Type B pancreatic cell (in vitro differentiated cells): ENCODE results near the gene SUSD1. TPM values are rescaled to one million over a fixed set of nuclear protein-coding genes. Genes with fewer than 3 reads are reported as not detected.
"Not testable (repeated sequence)": the region's sequence is repeated elsewhere in the genome, so short reads cannot be mapped to it uniquely, and the experiment has no call there.

ENCODE experiments used
- DNase-seq: peaks from one replicate; pipeline ENCODE4 v3.0.0; 2021; ENCODE audit warnings: mixed read lengths; ENCODE audit not compliant: unreplicated experiment; ENCODE audit errors: extremely low spot score
- H3K27ac Mint-ChIP-seq: 2 replicates; pipeline ENCODE4 v1.8.0; 2021; ENCODE audit warnings: mild to moderate bottlenecking, mixed read lengths
- H3K27me3 Mint-ChIP-seq: 2 replicates; pipeline ENCODE4 v1.8.0; 2021; ENCODE audit warnings: mixed read lengths
- H3K36me3 Mint-ChIP-seq: 2 replicates; pipeline ENCODE4 v1.8.0; 2021; ENCODE audit warnings: mixed read lengths
- H3K4me1 Mint-ChIP-seq: one replicate; pipeline ENCODE4 v1.8.0; 2021; ENCODE audit warnings: mixed read lengths; ENCODE audit not compliant: unreplicated experiment
- H3K4me3 Mint-ChIP-seq: 2 replicates; pipeline ENCODE4 v1.8.0; 2021; ENCODE audit warnings: mild to moderate bottlenecking, mixed read lengths
- H3K9me3 Mint-ChIP-seq: 2 replicates; pipeline ENCODE4 v1.8.0; 2021; ENCODE audit warnings: mixed read lengths
- total RNA-seq: library from RNA; stranded (reverse); gene quantifications from 2 replicates; pipeline ENCODE4 v1.2.1, GENCODE V29; 2021; ENCODE audit warnings: low replicate concordance
- TF ChIP-seq, protein P1 (sequence below): fragments of 200-600 bp; sonication (generic); conservative IDR thresholded peaks from 2 replicates; pipeline ENCODE4 v1.5.0; 2021; ENCODE audit warnings: antibody characterized with exemption, mild to moderate bottlenecking

Gene SUSD1
- total RNA-seq, 1 donor from 2014 or later: 16.3 TPM

GRCh38 chr9:112075009-112075378 is 100.1 kb downstream of the SUSD1 start:
- DNase-seq: no peak
- Mint-ChIP-seq H3K27ac (peak overlapping the region; percentile 77), H3K36me3 (peaks cover 28% of the 10 kb centered on the region), H3K4me3 (peak overlapping the region; percentile 50), H3K9me3 (peaks cover 5% of the 10 kb centered on the region), H3K27me3 (no peaks in the 10 kb centered on the region), H3K4me1 (peaks cover 12% of the 10 kb centered on the region)
- TF ChIP-seq, protein P1, sequence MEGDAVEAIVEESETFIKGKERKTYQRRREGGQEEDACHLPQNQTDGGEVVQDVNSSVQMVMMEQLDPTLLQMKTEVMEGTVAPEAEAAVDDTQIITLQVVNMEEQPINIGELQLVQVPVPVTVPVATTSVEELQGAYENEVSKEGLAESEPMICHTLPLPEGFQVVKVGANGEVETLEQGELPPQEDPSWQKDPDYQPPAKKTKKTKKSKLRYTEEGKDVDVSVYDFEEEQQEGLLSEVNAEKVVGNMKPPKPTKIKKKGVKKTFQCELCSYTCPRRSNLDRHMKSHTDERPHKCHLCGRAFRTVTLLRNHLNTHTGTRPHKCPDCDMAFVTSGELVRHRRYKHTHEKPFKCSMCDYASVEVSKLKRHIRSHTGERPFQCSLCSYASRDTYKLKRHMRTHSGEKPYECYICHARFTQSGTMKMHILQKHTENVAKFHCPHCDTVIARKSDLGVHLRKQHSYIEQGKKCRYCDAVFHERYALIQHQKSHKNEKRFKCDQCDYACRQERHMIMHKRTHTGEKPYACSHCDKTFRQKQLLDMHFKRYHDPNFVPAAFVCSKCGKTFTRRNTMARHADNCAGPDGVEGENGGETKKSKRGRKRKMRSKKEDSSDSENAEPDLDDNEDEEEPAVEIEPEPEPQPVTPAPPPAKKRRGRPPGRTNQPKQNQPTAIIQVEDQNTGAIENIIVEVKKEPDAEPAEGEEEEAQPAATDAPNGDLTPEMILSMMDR: peak; percentile 44

DNA sequence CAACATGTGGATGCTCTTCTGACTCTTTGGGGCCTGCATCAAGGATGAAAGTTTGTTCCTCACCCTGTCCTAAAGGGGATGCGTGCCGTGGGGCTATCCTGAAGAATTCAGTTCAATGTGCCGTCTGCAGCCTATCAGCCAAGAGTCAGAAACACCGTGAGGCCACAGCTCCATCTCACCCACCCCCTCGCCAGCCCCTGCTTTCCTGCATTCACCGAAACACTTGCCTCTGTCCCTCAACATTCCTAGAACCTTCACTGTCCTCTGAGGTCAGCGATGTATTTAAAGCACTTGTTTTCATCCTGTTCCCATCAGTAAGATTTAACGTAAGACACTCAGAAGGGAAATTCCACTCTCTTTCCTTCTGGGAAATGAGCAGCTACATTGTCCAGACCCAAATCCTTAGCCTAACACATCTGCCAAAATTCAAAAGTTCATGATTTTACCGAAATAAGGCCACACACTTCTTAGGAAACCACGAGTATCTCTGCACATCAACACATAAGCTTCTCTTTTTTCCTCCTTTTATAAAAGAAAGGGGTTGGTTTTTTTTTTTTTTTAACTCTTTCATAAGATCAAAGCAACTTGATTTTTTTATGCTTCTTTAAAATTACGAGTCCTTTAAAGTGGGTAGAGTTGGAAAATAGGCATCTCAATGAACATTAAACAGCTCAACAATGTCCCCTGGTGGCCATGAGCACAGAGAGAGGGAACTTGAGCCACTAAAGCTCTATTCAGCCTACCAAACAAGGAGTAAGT is 100.7 kb downstream of the SUSD1 start:
- DNase-seq: no peak
- Mint-ChIP-seq H3K36me3 (peaks cover 28% of the 10 kb centered on the region), H3K4me1 (peaks cover 12% of the 10 kb centered on the region), H3K4me3 (peak overlapping the region; percentile 50), H3K27me3 (no peaks in the 10 kb centered on the region), H3K9me3 (peaks cover 5% of the 10 kb centered on the region), H3K27ac (peak overlapping the region; percentile 77)
- TF ChIP-seq, protein P1: peak; percentile 92

GRCh38 chr9:112073639-112074173 is 101.4 kb downstream of the SUSD1 start:
- peaks cover 34% of the 10 kb centered on the region for H3K36me3 Mint-ChIP-seq
- H3K27me3 Mint-ChIP-seq, DNase-seq, H3K27ac Mint-ChIP-seq, H3K9me3 Mint-ChIP-seq, H3K4me3 Mint-ChIP-seq: not testable (repeated sequence)
- H3K4me1 Mint-ChIP-seq: peaks cover 12% of the 10 kb centered on the region

- TF ChIP-seq, protein P1: no peak
- Mint-ChIP-seq H3K27me3 (no peaks in the 10 kb centered on the region), H3K36me3 (peaks cover 36% of the 10 kb centered on the region), H3K4me1 (peaks cover 12% of the 10 kb centered on the region), H3K27ac (no peak overlapping the region), H3K4me3 (no peak overlapping the region), H3K9me3 (peaks cover 5% of the 10 kb centered on the region)
- DNase-seq: no peak
These were observed 102.1 kb downstream of the SUSD1 start for GRCh38 chr9:112072721-112073638.

GRCh38 chr9:112069318-112070169 is 105.6 kb downstream of the SUSD1 start:
- peak overlapping the region; percentile 80 for H3K27ac Mint-ChIP-seq
- H3K9me3 Mint-ChIP-seq: peaks cover under 1% of the 10 kb centered on the region
- peaks cover 19% of the 10 kb centered on the region for H3K36me3 Mint-ChIP-seq
- no peak overlapping the region for H3K4me3 Mint-ChIP-seq
- no peak for DNase-seq
- TF ChIP-seq, protein P1: no peak
- H3K27me3 Mint-ChIP-seq: no peaks in the 10 kb centered on the region
- peaks cover 20% of the 10 kb centered on the region for H3K4me1 Mint-ChIP-seq
